Measurements from ENCODE around the gene S100G. TPM values are rescaled to one million over a fixed set of nuclear protein-coding genes. Genes with fewer than 3 reads are reported as not detected.

S100G gene
- total RNA-seq, result not detected in 2 replicates
- polyA plus RNA-seq, result not detected in 2 replicates
- polyA plus RNA-seq (2011; cell fraction: cytosol; rRNA removed), result not detected in 2 replicates
- not detected in 2 replicates for polyA plus RNA-seq (2011; cell fraction: nucleus; rRNA removed)
- not detected in 2 replicates for polyA plus RNA-seq (2012)
- polyA minus RNA-seq, result not detected in 2 replicates
- not detected for polyA minus RNA-seq (2011; cell fraction: cytosol; rRNA and poly(A)+ RNA removed)
- not detected in 2 replicates for polyA minus RNA-seq (2011; cell fraction: nucleus; rRNA and poly(A)+ RNA removed)
- not detected for Bru-seq, nascent RNA
- BruChase-seq, experiment 1, labeled RNA remaining after a 6-hour chase, result not detected
- BruChase-seq, experiment 2, labeled RNA remaining after a 2-hour chase, result not detected
- long read RNA-seq, result 0 reads

GRCh38 chrX:16649858-16650257, at the start of gene S100G:
Gene S100G (plus strand): TSS chrX:16650158. CDS start chrX:16651007, 849 bp downstream.
- H3K36me3 ChIP-seq (ENCODE audit: control insufficient read depth in 2 of 2, extremely low read depth in 1 of 2, insufficient read depth in 2 of 2, low read length in 2 of 2), result no peaks in the 10 kb centered on the region
- ChIA-PET CTCF (no interaction called here), POLR2A (no interaction called here)
- intact Hi-C loops (cut with micrococcal nuclease), result no loop called here
- H3K27ac ChIP-seq (ENCODE audit: insufficient read depth, low read depth, low read length), result no peak within 1 kb of the TSS
- no peaks in the 10 kb centered on the region for H3K9me1 ChIP-seq (replicated peaks; ENCODE audit: control insufficient read depth, extremely low read depth, insufficient read depth, low read length)
- H4K20me1 ChIP-seq (replicated peaks; ENCODE audit: control insufficient read depth, extremely low read depth, insufficient read depth, low read length), result no peaks in the 10 kb centered on the region
- no peaks in the 10 kb centered on the region for H3K79me2 ChIP-seq (ENCODE audit: control insufficient read depth, insufficient read depth, low read length)
- H3K9me3 ChIP-seq (replicated peaks; ENCODE audit: control insufficient read depth, insufficient read depth, low read length), result no peaks in the 10 kb centered on the region
- H2AFZ ChIP-seq (ENCODE audit: low read depth, low read length), result no peak within 1 kb of the TSS
- H3K4me3 ChIP-seq (replicated peaks in 1 of 3; ENCODE audit: insufficient read depth in 1 of 3, low read depth in 1 of 3, low read length in 3 of 3), result no peak within 1 kb of the TSS
- no peak for DNase-seq (ENCODE audit: low read depth, low spot score)
- no peaks in the 10 kb centered on the region for H3K27me3 ChIP-seq (ENCODE audit: control insufficient read depth in 2 of 2, insufficient read depth in 2 of 2, low read length in 2 of 2)
- dilution Hi-C loops (cut with MboI; ENCODE audit: extremely low pct_ligation_motif_present, low sequenced_read_pairs), result no loop called here
- H3K9ac ChIP-seq (replicated peaks; ENCODE audit: extremely low read depth, insufficient read depth, low read length), result no peak within 1 kb of the TSS
- no peak within 1 kb of the TSS for H3K4me2 ChIP-seq (ENCODE audit: insufficient read depth, low read length)
- no peaks in the 10 kb centered on the region for H3K4me1 ChIP-seq (ENCODE audit: control insufficient read depth, extremely low read depth, insufficient read depth, low read length)
- FAIRE-seq, result no peak
- BruUV-seq (replicated peaks), result no TSS peak
- no peak for TF ChIP-seq JUN (IDR thresholded peaks at IDR 0.05; ENCODE audit: borderline replicate concordance, insufficient read depth, insufficient read length, low read depth)
- no peak for TF ChIP-seq CTCF (IDR thresholded peaks at IDR 0.05; ENCODE audit: extremely low read depth in 1 of 2, insufficient read depth in 1 of 2, low read depth in 1 of 2, low read length in 2 of 2)
- no peak for TF ChIP-seq MAX (IDR thresholded peaks at IDR 0.05; ENCODE audit: insufficient read depth, insufficient read length)
- TF ChIP-seq FOS (IDR thresholded peaks at IDR 0.05; ENCODE audit: borderline replicate concordance, insufficient read depth, low read length), result no peak
- no peak for TF ChIP-seq POLR2A (IDR thresholded peaks at IDR 0.05; ENCODE audit: low read depth, low read length)
